Measurements from ENCODE around the gene TRMO. TPM values are rescaled to one million over a fixed set of nuclear protein-coding genes. Genes with fewer than 3 reads are reported as not detected.
"Not testable (repeated sequence)": the region's sequence is repeated elsewhere in the genome, so short reads cannot be mapped to it uniquely, and the experiment has no call there.

TRMO gene
- polyA plus RNA-seq, 1 donor from 2014 or later: 14.0 TPM

- not testable (repeated sequence) for H3K27ac Mint-ChIP-seq, H3K4me3 Mint-ChIP-seq, H3K9me3 Mint-ChIP-seq
Measured at GRCh38 chr9:97947094-97947493, 24.8 kb upstream of the TRMO start.

DNA sequence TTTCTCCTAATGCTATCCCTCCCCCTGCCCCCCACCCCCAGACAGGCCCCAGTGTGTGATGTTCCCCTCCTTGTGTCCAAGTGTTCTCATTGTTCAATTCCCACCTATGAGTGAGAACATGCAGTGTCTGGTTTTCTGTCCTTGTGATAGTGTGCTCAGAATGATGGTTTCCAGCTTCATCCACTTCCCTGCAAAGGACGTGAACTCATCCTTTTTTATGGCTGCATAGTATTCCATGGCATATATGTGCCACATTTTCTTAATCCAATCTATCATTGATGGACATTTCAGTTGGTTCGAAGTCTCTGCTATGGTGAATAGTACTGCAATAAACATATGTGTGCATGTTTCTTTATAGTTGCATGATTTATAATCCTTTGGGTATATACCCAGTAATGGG is 23.2 kb upstream of the TRMO start:
- not testable (repeated sequence) for H3K4me3 Mint-ChIP-seq, H3K27ac Mint-ChIP-seq, H3K36me3 Mint-ChIP-seq

More at GRCh38 chr9:97947094-97947493, 24.8 kb upstream of the TRMO start:
- not testable (repeated sequence) for H3K36me3 Mint-ChIP-seq, H3K4me1 Mint-ChIP-seq
- peaks cover 16% of the 10 kb centered on the region for H3K27me3 Mint-ChIP-seq

DNA sequence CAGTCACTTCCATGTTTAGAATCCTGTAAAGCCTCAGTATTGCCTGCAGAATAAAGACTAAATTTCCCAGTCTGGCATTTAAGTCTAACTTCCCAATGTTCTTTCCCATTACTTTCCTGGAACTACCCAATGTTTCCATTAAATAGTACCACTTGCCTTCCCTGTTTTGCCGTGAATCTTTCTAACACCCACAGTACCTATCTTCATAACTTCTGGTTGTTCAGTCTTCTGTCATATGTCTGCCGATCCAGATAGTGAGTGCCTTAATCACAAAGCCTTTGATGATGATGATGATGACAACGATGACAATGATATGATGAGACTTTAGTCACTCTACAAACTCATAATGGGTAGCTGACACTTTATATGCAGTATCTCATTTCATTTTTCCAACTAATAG is 22.3 kb upstream of the TRMO start:
- no peak overlapping the region for H3K4me3 Mint-ChIP-seq
- no peaks in the 10 kb centered on the region for H3K4me1 Mint-ChIP-seq
- peaks cover 0 to 2% (median 0%) of the 10 kb centered on the region in 3 donors for H3K9me3 Mint-ChIP-seq
- peaks cover 8% of the 10 kb centered on the region for H3K27me3 Mint-ChIP-seq
- H3K27ac Mint-ChIP-seq: no peak overlapping the region
- no peaks in the 10 kb centered on the region for H3K36me3 Mint-ChIP-seq

More for the DNA sequence above, 23.2 kb upstream of the TRMO start:
- peaks cover 14% of the 10 kb centered on the region for H3K27me3 Mint-ChIP-seq
- H3K9me3 Mint-ChIP-seq, H3K4me1 Mint-ChIP-seq: not testable (repeated sequence)

GRCh38 chr9:97943308-97943855 is 21.1 kb upstream of the TRMO start:
- Mint-ChIP-seq H3K27me3 (peaks cover 6% of the 10 kb centered on the region), H3K4me3 (no peak overlapping the region), H3K9me3 (peaks cover 0 to 2% (median 0%) of the 10 kb centered on the region in 3 donors), H3K27ac (no peak overlapping the region), H3K36me3 (no peaks in the 10 kb centered on the region), H3K4me1 (peaks cover under 1 to 2% (median under 1%) of the 10 kb centered on the region in 3 donors)

DNA sequence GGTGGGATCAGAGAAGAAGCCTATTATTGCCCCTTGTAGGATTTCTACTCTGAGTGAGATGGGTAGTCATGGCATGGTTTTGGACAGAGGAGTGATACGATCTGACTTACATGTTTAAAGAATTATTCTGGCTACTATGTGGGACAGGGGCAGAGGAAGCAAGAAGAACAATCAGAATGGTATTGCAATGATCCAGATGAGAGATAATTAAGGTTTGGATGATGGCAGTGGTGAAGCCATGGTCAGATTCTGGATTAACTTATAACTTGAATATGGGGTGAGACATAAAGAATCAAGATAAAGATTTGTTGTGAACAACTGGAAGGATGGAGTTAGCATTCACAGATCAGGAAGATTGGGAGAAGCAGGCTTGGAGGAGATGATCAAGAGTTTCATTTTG is 19.0 kb upstream of the TRMO start:
- Mint-ChIP-seq H3K9me3 (peaks cover 0 to 2% (median 0%) of the 10 kb centered on the region in 3 donors), H3K27me3 (peaks cover 7% of the 10 kb centered on the region), H3K36me3 (no peaks in the 10 kb centered on the region), H3K27ac (no peak overlapping the region), H3K4me3 (no peak overlapping the region), H3K4me1 (peaks cover 4 to 9% (median 5%) of the 10 kb centered on the region in 3 donors)

GRCh38 chr9:97940741-97941140 is 18.4 kb upstream of the TRMO start:
- peaks cover 0 to 2% (median 0%) of the 10 kb centered on the region in 3 donors for H3K9me3 Mint-ChIP-seq
- H3K27ac Mint-ChIP-seq: no peak overlapping the region
- no peaks in the 10 kb centered on the region for H3K36me3 Mint-ChIP-seq
- peaks cover 7% of the 10 kb centered on the region for H3K27me3 Mint-ChIP-seq
- no peak overlapping the region for H3K4me3 Mint-ChIP-seq
- H3K4me1 Mint-ChIP-seq: peaks cover 4 to 9% (median 5%) of the 10 kb centered on the region in 3 donors

- H3K27me3 Mint-ChIP-seq: peaks cover 4% of the 10 kb centered on the region
- peaks cover 4 to 9% (median 5%) of the 10 kb centered on the region in 3 donors for H3K4me1 Mint-ChIP-seq
- H3K27ac Mint-ChIP-seq: no peak overlapping the region
- no peaks in the 10 kb centered on the region for H3K36me3 Mint-ChIP-seq
- H3K9me3 Mint-ChIP-seq: no peaks in the 10 kb centered on the region
- no peak overlapping the region for H3K4me3 Mint-ChIP-seq
Measured at GRCh38 chr9:97940233-97940632, 17.9 kb upstream of the TRMO start.

DNA sequence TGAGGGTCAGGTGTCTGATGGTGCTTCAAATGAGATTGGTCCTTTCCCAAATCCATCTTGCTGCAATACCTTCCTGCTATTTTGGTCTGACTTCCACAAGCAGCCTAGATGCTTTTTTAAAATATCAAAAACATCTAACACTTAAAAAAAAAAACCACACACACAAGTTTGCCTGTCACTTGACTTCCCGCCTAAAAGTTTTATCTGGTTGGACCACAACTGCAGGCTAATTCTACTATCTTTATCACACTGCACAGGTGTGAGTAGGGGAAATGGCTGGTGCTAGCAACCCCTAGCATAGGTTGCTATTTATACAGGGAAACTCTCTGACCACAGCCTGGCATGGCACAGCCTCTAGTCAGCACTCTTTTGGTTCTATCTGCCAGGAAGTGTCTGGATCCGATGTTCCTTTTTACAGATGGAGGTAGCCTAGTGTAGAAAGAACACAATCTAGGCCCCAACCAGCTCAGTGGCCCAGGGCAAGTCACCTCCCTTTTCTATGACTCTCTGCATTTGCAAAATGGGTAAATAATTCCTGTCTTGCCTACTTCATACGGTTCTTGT is 15.9 kb upstream of the TRMO start, which contains the start of gene HEMGN:
TSS of gene HEMGN (minus strand) at position 92 of the 564 bp plus-strand sequence. CDS start at position 56, 36 bp downstream.
- Mint-ChIP-seq H3K9me3 (no peaks in the 10 kb centered on the region), H3K27me3 (peaks cover 6% of the 10 kb centered on the region), H3K27ac (peak within 1 kb of the TSS in 1 of 3 donors; percentile 87), H3K4me3 (peak within 1 kb of the TSS in 1 of 4 donors; percentile 66), H3K4me1 (peaks cover 4 to 11% (median 5%) of the 10 kb centered on the region in 3 donors), H3K36me3 (no peaks in the 10 kb centered on the region)

DNA sequence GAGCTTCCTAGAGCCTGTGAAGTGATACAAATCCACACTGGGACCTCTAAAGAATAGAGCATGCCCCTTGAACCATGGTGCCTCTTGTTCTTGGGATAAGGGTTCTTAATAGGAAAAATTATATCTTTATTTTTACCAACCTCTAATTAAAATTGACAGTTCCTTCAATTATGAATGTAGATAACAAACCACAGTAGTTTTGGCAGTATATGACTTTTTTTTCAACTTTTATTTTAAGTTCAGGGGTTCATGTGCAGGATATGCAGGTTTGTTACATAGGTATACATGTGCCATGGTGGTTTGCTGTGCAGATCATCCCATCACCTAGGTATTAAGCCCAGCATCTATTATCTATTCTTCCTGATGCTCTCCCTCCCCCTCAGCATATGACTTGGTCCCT is 14.7 kb upstream of the TRMO start:
- H3K9me3 Mint-ChIP-seq: no peaks in the 10 kb centered on the region
- no peaks in the 10 kb centered on the region for H3K36me3 Mint-ChIP-seq
- peaks cover 6% of the 10 kb centered on the region for H3K27me3 Mint-ChIP-seq
- peaks cover 4 to 11% (median 5%) of the 10 kb centered on the region in 3 donors for H3K4me1 Mint-ChIP-seq
- H3K4me3 Mint-ChIP-seq: no peak overlapping the region
- no peak overlapping the region for H3K27ac Mint-ChIP-seq

DNA sequence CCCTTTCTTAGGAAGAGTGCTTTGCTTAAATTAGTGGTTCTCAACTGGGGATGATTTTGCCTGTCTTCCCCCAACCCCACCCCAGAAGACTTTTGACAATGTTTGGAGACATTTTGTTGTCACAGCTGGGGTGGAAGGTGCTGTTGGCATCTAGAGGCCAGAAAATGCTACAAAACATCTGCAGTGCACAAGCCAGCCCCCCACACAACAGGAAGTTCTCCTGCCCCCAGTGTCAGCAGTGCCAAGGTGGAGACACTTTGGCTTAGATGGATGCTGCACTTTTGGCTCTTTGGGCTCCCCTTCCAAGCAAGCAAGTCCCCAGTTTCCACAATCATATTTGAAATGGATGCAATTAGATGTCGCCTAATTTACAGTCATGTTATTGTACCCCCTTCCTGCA is 13.0 kb upstream of the TRMO start:
- peaks cover 6% of the 10 kb centered on the region for H3K27me3 Mint-ChIP-seq
- no peak overlapping the region for H3K27ac Mint-ChIP-seq
- peaks cover 10 to 23% (median 10%) of the 10 kb centered on the region in 3 donors for H3K4me1 Mint-ChIP-seq
- H3K9me3 Mint-ChIP-seq: no peaks in the 10 kb centered on the region
- H3K36me3 Mint-ChIP-seq: peaks cover 2% of the 10 kb centered on the region
- H3K4me3 Mint-ChIP-seq: no peak overlapping the region

DNA sequence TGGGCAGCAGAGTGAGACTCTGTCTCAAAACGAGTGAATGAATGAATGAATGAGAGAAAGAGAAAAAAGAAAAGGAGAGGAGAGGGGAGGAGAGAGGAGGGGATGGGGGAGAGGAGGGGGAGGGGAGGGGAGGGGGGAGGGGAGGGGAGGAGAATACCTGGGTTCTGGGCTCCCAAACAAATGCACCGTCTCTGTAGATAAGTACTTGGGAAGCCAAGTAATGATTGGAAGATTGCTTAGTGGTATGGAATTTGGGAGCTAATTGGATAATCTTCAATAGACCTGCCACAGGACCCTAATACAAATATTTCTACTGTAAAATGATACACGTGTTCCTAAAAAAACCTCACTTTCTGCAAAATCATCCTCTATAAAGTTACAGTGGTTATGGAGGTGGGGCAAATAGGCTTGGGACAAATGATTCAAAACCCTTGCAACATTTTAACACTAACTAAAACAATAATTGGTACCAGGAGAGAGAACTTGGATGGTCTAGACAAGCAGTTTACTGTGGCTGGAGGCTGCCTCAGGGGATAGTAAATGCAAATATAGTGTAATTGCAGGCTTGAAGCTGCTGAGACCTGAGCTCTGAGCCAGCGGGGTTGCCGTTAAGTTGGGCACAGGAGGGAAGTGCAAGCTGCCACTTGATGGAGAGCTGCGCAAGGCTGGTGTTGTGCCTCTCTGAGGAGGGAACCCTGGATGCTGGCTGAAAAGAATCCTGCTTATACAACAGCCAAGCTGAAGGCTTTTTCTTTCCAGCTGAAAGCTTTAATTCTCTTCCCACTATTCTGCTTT is 12.2 kb upstream of the TRMO start:
- Mint-ChIP-seq H3K36me3 (peaks cover 2% of the 10 kb centered on the region), H3K4me3 (no peak overlapping the region), H3K27ac (no peak overlapping the region), H3K27me3 (peaks cover 6% of the 10 kb centered on the region), H3K4me1 (peaks cover 10 to 23% (median 10%) of the 10 kb centered on the region in 3 donors), H3K9me3 (no peaks in the 10 kb centered on the region)

GRCh38 chr9:97933297-97933998 is 11.1 kb upstream of the TRMO start:
- H3K4me1 Mint-ChIP-seq: peaks cover 9 to 23% (median 10%) of the 10 kb centered on the region in 3 donors
- no peak overlapping the region for H3K4me3 Mint-ChIP-seq
- peaks cover 2% of the 10 kb centered on the region for H3K36me3 Mint-ChIP-seq
- peaks cover 6% of the 10 kb centered on the region for H3K27me3 Mint-ChIP-seq
- no peaks in the 10 kb centered on the region for H3K9me3 Mint-ChIP-seq
- H3K27ac Mint-ChIP-seq: no peak overlapping the region

- peaks cover 2% of the 10 kb centered on the region for H3K36me3 Mint-ChIP-seq
- peaks cover 8% of the 10 kb centered on the region for H3K27me3 Mint-ChIP-seq
- peaks cover 5 to 14% (median 6%) of the 10 kb centered on the region in 3 donors for H3K4me1 Mint-ChIP-seq
- H3K4me3 Mint-ChIP-seq: no peak overlapping the region
- H3K9me3 Mint-ChIP-seq: no peaks in the 10 kb centered on the region
- no peak overlapping the region for H3K27ac Mint-ChIP-seq
Measured at GRCh38 chr9:97930972-97931371, 8.7 kb upstream of the TRMO start.

DNA sequence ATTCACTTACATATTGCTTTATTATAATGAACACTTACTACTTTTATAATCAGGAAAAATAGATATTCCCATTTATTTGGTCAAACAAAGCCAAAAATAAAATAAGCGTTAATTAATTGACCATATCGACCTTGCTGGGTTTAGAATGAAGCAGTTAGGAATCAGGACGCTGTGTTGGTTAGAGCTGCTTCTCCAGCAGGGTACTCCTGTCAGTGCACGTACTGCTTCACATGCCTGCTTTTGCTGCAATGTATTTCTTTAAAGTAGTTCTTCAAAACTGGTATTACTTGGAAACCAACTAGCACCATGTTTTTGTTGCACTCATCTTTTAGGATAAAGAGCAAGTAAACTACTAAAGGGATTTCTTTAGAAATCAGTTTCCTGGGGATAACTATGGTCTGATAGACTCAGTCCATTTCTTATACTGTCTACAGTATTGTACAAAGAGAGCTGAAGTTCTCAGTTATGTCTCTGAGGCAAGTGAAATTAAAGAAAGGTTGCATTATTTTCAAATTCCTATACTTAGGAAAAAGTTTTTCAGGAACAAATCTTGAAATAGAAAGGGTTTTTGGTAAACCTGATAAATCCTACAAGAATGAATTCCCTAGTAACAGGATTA is 6.8 kb upstream of the TRMO start:
- H3K36me3 Mint-ChIP-seq: peaks cover 2% of the 10 kb centered on the region
- peaks cover 8% of the 10 kb centered on the region for H3K27me3 Mint-ChIP-seq
- no peak overlapping the region for H3K27ac Mint-ChIP-seq
- H3K9me3 Mint-ChIP-seq: no peaks in the 10 kb centered on the region
- no peak overlapping the region for H3K4me3 Mint-ChIP-seq
- peaks cover 8 to 17% (median 10%) of the 10 kb centered on the region in 3 donors for H3K4me1 Mint-ChIP-seq

Data from IgD-negative memory B cell (primary cell).